NOMO-1 treated with dmso at 0.1 percent for 144 hours (cell line): ENCODE data around the gene PARD3.

Source experiments
- DNase-seq: peaks from one replicate; lab custom pipeline; 2025; ENCODE audit not compliant: unreplicated experiment; lab: John Stamatoyannopoulos, UW

The PARD3 gene

GRCh38 chr10:34697351-34698247 lies 117.5 kb downstream of the PARD3 start:
- DNase-seq = no peak

DNA sequence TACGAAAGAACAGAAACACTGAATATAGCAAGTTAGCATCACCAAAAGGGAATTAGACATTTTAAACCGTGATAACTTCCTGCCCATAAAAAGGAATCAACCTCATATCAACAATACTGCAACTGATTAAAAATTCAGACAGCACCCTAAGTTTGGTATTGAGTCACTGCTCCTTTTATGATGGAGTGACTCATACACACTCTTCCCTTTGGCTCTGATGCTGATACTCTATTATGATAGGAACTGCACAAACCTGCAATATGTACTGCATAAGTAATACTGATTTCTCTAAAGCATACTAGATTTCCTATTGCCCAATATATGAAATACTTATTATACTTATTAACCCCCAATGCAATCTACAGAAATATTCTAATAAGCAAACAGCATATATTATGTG lies 118.7 kb downstream of the PARD3 start:
- no peak for DNase-seq

DNA sequence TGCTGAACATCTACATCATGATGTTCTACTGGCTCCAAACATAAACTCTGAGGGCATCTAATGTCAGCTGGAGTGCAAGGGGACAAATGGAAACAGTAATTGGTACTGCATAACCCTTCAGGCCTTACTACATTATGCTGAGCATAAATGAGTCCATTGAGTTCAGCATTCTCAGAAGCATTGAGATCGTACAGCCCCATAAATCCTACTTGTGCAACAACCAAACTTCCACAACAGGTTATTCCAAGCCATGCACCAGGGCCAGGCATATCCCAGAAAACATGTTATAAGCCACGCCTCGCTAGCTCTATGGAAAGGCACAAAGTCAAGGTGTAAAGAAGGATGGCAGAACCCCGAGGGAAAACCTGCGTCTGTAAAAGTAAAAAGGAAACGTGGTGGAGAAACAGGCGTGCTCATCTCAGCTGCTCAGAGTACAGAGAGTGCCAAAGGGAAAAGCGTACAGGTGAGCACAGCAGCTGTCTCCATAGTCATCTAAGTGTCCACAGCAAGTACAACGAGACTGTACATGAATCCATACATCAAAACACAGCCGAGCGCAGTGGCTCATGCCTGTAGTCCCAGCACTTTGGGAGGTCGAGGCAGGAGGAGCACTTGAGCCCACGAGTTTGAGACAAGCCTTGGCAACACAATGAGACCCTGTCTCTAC lies 124.6 kb downstream of the PARD3 start:
- DNase-seq = no peak

- DNase-seq = no peak
Observed at GRCh38 chr10:34689053-34689452, 126.0 kb downstream of the PARD3 start.

- no peak for DNase-seq
Observed at GRCh38 chr10:34687434-34688210, 127.5 kb downstream of the PARD3 start.

DNA sequence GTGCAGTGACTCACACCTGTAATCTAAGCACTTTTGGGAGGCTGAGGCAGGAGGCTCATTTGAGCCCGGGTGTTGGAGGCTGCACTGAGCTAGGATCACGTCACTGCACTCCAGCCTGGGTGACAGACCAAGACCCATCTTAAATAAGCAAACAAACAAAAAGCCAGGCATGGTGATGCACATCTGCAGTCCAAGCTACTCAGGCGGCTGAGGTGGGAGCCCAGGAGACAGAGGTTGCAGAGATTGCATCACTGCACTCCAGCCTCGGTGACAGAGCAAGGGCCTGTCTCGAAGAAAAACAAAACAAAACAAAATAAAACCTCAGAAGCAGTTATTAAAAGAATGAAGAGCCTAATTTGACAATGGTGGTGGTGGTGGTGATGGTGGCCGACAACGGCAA lies 132.5 kb downstream of the PARD3 start:
- DNase-seq = no peak

- no peak for DNase-seq
Observed at GRCh38 chr10:34681933-34682332, 133.2 kb downstream of the PARD3 start.

- DNase-seq = no peak
Observed at GRCh38 chr10:34679177-34679576, 135.9 kb downstream of the PARD3 start.

- no peak for DNase-seq
Observed at GRCh38 chr10:34677591-34677990, 137.5 kb downstream of the PARD3 start.

DNA sequence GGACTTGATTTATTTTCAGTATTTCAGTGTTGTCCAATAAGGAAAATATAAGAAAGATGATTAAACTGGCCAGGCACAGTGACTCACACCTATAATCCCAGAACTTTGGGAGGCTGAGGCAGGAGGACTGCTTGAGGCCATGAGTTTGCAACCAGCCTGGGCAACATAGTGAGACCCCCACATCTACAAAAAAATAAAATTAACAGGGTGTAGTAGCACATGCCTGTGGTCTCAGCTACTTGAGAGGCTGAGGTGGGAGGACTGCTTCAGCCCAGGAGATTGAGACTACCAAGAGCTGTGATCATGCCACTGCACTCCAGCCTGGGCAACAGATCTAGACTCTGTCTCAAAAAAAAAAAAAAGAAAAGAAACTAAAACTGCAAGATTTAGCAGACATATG lies 138.0 kb downstream of the PARD3 start:
- DNase-seq = no peak

DNA sequence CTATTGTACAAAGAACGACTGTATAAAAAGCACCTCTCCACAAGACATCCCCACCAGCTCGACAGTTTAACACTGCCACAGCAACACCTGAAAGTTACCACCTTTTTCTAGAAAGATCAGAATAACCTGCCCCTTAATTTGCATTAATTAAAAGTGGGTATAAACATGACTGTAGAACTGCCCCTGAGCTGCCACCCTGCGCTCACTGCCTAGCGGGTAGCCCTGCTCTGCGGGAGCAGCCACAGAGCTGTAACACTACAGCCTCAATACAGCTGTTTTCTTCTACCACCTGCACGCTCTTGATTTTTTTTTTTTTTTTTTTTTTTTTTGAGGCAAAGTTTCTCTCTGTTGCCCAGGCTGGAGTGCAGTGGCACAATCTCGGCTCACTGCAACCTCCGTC lies 140.9 kb downstream of the PARD3 start:
- no peak for DNase-seq

- DNase-seq = no peak
Observed at GRCh38 chr10:34670081-34670480, 145.0 kb downstream of the PARD3 start.

GRCh38 chr10:34669079-34669478 lies 146.0 kb downstream of the PARD3 start:
- no peak for DNase-seq

- no peak for DNase-seq
Observed at GRCh38 chr10:34667177-34667576, 147.9 kb downstream of the PARD3 start.

DNA sequence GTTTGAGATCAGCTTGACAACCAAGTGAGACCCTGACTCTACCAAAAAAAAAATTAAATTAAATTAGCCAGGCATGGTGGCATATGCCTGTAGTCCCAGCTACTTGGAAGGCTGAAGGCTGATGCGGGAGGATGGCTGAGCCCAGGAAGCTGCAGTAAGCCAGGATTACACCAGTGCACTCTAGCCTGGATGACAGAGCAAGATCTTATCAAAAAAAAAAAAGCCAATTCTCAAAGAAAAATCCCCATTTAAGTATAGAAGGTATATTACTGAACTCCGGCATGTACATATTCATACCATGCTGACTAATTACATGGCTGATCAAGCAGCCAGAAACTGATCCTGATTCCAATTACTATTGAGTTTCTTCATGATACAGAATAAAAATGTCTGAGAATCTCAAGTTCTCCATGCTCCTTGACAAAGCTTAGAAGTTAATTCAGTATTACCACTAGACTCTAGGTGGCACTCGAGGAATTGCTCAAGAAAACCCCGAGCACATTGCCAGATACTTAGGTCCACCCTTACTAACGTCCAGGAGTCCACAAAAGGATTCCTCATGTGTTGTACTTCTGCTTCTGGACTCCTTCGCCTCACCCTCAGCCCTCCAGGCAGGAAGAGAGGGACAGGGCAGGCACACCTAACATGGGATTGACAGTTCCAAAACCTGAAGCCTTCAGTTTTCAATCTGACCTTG lies 148.9 kb downstream of the PARD3 start:
- peak; percentile 27 for DNase-seq

DNA sequence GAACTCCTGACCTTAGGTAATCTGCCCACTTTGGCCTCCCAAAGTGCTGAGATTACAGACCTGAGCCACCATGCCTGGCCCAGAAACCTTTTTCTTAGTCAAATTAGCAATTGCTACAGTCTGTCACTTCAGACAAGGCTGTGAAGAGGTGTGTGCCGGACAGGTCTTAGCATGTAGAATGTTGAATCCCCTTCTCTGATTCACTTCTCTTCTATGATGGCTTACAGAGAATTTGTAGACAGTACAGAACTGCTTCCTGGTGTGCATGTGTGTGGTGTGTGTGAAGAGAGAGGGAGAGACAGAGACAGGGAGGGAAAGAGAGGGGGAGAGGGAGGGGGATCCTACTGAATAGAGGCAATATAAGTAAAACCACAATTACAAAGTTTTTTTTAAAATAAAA lies 150.4 kb downstream of the PARD3 start:
- no peak for DNase-seq

- no peak for DNase-seq
Observed at GRCh38 chr10:34661580-34661979, 153.5 kb downstream of the PARD3 start.

DNA sequence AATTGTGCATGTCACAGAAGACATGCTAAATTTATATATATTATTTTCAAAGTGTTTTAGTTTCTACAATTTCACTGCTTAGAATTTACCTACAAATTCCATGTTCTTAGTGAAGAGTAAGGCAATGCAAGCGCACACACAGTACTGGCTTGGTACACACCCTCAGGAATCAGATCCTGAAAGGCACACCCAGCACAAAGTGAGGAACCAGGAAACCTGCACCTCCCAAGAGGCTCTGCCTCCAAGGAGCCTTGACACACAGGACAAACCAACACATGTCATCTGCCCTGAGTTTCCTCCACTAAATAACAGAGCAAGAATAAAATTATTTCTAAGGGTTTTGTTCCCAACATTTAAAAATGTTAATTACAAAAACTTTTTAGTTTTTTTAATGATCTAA lies 156.2 kb downstream of the PARD3 start:
- no peak for DNase-seq

GRCh38 chr10:34656661-34657060 lies 158.4 kb downstream of the PARD3 start:
- no peak for DNase-seq

GRCh38 chr10:34655286-34656170 lies 159.6 kb downstream of the PARD3 start:
- no peak for DNase-seq
